NB4 (cell line): ENCODE measurements around the gene EHMT1.

Experiments used
- TF ChIP-seq, protein P1 (sequence below): IDR thresholded peaks from one replicate; pipeline ENCODE4 v1.5.1; 2012; ENCODE audit warnings: low read depth, low read length
- TF ChIP-seq, protein P2 (sequence below): IDR thresholded peaks from 2 replicates; pipeline ENCODE4 v1.6.1; 2011; ENCODE audit warnings: low read depth, low read length

DNA sequence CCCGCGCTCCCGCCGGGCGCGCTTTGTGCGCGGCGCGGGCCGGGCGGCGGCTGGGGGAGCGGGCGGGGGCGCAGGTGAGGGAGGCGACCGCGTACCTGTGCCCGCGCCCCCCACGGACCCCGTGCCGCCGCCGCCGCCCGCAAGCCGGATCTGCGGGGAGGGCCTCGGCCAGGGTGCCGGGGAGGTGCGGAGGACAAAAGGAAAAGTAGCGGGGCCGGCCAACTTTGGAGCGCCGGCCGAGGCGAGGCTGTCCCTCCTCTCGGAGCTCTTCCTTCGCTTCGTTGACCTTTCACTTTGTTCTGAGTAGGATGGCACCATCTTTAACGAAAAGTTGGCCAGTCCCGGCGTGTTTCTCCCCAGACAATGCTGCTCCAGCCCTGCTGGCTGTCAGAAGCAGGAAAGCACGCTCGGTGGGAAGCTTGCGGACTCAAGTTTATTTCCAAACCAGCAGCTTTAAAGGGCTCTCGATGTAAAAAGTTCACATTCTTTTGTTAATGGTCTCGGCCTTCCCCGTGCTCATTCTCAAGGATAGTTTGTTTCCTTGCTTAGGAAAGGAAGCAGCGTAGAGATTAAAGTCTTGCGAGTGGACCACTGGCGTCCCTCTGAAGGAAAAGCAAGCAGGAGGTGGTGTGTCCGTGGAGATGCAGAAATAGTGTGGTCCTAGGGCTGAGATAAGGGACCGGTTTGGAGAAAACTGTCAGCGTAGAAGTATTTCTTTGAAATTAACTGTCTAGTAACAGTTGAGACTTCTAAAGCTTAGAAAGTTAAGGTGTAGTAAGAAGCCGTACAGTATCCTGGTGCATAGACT is 639 bp downstream of the EHMT1 start:
- TF ChIP-seq, protein P1, sequence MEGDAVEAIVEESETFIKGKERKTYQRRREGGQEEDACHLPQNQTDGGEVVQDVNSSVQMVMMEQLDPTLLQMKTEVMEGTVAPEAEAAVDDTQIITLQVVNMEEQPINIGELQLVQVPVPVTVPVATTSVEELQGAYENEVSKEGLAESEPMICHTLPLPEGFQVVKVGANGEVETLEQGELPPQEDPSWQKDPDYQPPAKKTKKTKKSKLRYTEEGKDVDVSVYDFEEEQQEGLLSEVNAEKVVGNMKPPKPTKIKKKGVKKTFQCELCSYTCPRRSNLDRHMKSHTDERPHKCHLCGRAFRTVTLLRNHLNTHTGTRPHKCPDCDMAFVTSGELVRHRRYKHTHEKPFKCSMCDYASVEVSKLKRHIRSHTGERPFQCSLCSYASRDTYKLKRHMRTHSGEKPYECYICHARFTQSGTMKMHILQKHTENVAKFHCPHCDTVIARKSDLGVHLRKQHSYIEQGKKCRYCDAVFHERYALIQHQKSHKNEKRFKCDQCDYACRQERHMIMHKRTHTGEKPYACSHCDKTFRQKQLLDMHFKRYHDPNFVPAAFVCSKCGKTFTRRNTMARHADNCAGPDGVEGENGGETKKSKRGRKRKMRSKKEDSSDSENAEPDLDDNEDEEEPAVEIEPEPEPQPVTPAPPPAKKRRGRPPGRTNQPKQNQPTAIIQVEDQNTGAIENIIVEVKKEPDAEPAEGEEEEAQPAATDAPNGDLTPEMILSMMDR: no peak
- TF ChIP-seq, protein P2, sequence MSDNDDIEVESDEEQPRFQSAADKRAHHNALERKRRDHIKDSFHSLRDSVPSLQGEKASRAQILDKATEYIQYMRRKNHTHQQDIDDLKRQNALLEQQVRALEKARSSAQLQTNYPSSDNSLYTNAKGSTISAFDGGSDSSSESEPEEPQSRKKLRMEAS: no peak
